IPS DF 19.7 (cell line): ENCODE measurements around the gene TRIM63.
"Not testable (repeated sequence)": the region's sequence is repeated elsewhere in the genome, so short reads cannot be mapped to it uniquely, and the experiment has no call there.

Source experiments
- DNase-seq: peaks from one replicate; pipeline ENCODE4 v3.0.0-alpha.2; 2013; ENCODE audit warnings: low read depth, low spot score

Gene TRIM63

GRCh38 chr1:26067432-26067911, at the start of gene TRIM63:
Gene TRIM63, minus strand, starts transcription at chr1:26067630. Its CDS starts 136 bp downstream, at chr1:26067494.
- no peak for DNase-seq

DNA sequence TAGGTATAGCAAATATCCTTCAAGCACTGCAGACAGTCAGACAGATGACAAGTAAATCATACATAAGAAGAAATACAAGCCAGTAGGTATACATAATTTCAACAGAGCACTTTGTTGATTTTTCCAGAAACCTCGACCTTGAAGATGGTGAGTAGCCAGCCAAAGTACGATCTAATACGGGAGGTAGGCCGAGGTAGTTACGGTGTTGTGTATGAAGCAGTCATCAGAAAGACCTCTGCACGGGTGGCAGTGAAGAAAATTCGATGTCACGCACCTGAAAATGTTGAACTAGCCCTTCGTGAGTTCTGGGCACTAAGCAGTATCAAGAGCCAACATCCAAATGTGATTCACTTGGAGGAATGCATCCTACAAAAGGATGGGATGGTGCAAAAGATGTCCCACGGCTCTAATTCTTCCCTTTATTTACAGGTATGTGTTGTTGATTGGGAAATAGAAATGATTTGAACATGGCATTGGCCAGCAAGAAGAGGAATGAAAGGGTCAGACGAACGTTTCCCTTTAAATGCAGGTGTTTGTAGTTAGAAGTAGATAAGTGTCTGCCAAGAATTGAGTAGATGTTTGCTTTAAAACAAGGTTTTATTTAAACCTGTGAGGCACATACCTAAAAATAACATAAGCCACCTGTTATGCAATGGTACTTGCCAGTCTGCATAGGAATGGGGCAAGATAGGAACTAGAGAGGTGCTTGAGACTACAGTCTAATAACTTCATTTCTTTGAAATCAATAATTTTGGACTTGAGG, 46.9 kb upstream of the TRIM63 start:
- no peak for DNase-seq

DNA sequence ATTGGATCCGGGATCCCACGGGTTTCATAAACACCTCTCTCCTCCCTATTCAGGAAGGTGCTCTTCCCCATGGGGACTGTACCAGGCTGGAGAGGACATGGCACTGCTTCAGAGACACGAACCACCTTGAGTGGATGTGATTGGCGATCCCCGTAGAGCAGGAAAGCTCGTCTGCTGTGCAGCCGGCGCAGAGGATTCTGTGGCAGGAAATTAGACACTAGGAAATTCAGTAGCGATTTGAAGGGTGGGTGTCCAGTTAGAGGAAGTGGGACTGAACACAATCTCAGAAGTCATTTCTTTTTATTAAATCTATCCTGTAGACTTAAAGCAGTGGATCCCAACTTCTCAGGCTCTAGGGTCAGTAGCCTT, 45.0 kb upstream of the TRIM63 start:
- no peak for DNase-seq

DNA sequence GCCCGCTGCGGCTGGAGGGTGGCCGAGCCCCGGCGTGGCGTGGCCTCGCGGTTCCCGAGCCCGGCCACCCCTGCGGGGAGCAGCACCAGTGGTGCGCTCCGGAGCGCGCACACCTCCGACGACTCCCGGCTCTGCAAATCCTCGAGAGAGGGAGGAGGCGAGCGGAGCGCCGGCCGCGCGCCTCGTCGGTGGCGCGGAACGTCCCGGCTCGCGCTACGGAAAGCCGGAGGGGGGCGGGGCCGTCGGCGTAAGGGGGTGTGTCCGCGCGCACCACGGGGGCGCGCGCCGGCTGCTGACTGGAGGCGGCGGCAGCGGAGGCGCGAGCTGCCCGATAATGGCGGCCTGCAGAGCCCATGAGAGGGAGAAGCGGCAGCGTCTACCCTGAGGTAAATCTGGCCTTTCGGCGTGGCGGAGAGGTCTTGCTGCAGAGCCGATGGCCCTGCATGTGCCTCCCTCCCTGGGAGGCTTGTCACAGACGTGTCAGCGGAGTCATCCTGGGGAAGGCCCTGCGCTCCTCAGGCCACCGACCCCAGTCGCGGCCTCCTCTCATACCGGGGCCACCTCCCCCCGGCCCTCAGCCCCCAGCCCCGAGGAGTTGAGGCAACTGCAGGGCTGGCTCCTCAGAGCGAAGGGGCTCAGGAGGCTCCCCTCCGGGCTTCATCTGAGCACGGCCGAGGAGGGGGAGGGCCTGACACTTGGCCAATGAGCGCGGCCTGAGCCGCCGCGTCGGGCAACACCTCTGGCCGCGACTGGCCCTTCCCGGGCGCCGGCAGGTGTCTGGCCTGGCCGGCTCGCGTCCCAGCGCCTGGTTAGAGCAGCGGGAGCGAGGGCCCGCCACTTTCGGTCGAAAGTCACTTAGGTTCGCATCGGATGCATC, 44.3 kb upstream of the TRIM63 start, which contains the start of gene PDIK1L:
PDIK1L (plus strand) TSS at position 295 of the 877 bp plus-strand sequence. CDS start 2,485 bp downstream, outside the sequence.
- DNase-seq, result no peak

DNA sequence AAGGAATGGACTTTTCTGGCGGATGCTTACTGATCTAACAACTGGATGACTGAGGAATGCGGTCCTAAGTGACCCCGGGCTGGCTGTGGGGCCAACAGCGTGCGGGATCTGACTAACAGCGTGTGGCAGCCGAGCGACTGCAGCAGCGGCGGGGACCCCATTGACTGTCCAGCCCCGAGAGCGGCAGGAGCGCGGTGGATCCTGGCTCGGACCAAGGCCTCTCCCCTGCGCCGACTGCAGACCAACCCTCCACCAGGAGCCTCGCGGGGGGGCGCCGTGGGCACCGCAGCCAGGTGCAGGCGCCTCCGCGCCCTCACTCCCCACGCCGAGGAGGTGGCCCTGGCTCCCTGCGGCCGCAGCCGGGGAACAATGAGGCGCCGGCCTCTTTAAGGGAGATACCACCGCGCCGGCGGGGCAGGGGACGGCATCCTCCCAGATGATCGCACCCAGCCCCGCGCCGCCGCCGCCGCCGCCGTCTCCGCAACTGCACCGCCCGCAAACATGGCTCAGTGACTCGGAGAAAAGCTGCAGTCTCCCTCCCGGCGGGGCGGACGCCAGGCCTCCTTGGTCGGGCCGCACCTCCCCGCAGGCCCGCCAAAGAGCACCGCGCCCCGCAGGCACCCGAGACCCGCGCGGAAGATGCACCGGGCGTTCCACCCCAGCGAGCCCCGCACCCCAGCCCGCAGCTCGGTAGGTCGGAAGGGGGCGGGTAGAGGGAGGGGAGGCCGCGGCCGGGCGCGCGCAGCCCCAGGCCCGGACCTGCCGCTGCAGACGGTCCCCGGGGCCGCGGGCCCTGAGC, 43.5 kb upstream of the TRIM63 start:
- no peak for DNase-seq

- DNase-seq, result no peak
Measured at GRCh38 chr1:26109229-26110164, 42.1 kb upstream of the TRIM63 start.

GRCh38 chr1:26105226-26105548, 37.8 kb upstream of the TRIM63 start:
- not testable (repeated sequence) for DNase-seq

GRCh38 chr1:26102526-26102925, 35.1 kb upstream of the TRIM63 start:
- DNase-seq, result no peak

GRCh38 chr1:26102119-26102518, 34.7 kb upstream of the TRIM63 start:
- no peak for DNase-seq

DNA sequence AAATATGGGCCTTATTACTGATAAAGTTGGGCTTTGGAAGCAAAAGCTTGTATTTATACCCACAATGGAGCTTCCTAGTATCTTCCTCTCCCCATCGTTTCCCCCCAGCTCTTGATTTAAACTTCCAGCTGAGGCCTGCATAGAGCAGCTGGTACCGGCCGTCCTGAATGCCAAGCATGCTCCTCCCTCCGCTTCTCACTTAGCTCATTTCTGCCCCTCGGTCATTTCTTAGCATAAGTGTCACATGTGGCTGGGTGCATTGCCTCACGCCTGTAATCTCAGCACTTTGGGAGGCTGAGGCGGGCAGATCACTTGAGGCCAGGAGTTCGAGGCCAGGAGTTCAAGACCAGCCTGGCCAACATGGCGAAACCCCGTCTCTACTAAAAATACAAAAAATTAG, 32.8 kb upstream of the TRIM63 start:
- not testable (repeated sequence) for DNase-seq

- no peak for DNase-seq
Measured at GRCh38 chr1:26099780-26100179, 32.4 kb upstream of the TRIM63 start.

DNA sequence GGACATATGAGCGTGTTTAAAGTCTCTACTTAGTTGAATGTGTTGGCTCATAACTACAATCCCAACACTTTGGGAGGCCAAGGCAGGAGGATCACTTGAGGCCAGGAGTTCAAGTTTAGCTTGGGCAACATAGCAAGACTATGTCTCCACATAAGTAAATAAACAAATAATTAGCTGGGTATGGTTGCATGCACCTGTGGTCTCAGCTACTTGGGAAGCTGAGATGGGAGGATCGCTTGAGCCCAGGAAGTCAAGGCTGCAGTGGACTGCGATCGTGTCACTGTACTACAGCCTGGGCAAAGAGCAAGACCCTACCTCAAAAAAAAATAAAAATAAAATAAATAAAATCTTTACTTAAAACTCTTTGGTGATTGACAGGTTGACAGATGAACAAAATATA, 31.2 kb upstream of the TRIM63 start:
- DNase-seq, result no peak

DNA sequence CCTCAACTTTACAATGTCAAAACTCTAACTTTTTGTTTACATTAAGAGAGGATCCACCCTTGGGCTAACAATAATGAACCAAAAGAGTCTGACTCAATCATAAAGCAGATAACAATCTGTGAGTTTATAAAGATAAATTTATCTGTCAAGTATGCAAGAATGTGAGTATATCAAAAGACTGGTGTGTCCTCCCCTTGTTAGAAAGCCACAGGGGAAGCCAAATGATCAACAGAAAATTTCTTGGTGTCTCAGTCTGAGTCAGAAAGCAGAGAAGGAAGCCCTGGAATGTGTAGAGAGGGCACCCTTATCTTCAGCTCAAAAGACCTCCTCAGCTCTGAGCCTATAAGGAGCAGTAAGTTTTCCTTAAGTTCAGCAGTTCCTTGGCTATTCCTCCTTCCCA, 30.3 kb upstream of the TRIM63 start:
- no peak for DNase-seq

DNA sequence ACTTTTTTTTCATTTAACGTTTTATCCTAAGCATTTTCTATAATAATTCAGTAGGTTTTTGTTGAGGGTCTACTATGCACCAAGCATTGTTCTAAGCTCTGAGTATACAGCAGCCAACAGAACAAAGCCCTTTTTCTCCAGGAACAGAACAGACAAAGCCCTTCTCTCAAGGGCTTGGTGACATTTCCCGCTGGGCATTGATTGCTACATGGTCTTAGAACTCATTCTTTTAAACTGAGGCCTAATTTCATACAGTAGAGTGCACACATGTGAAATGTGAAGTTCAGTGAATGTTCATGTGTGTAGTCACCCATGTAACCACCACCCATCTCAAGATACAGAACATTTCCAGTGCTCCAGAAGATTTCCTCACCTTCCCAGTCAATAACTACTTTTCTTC, 29.0 kb upstream of the TRIM63 start:
- no peak for DNase-seq

GRCh38 chr1:26094677-26095383, 27.4 kb upstream of the TRIM63 start:
- no peak for DNase-seq

- DNase-seq, result no peak
Measured at GRCh38 chr1:26094076-26094669, 26.7 kb upstream of the TRIM63 start.

- DNase-seq, result not testable (repeated sequence)
Measured at GRCh38 chr1:26093569-26093968, 26.1 kb upstream of the TRIM63 start.

DNA sequence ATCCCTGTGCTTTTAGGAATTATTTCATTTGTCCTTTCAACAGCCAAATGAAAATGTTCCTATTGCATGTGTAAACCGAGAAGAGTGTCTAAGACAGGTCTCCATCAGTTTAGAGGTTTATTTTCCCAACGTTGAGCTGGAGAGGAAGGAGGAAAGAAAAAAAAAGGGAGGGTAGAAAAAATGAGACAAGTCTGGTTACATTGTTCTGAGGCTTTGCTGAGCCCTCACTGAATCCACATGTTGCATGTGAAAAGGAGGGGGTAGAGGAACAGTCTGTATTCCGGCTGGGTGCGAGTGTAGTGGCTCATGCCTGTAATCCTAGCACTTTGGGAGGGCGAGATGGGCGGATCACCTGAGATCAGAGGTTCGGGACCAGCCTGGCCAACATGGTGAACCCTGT, 25.0 kb upstream of the TRIM63 start:
- no peak for DNase-seq

GRCh38 chr1:26090893-26091292, 23.5 kb upstream of the TRIM63 start:
- no peak for DNase-seq

DNA sequence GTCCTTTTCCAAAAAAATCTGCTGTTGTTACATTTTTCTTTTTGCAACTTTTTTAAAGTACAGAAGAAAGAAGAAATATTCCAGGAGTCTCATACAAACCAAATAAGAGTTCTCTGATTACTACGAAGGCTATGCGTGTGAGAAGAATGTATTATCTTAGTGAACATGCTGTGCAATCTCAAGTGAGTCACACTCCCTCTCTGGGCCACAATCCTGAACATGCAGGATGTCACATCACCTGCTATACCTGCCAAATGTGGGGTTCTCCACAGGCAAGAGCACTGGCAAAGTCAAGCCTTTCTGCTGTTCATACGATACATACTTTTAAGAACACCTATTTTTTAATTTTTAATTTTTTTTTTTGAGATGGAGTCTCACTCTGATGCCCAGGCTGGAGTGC, 21.7 kb upstream of the TRIM63 start:
- DNase-seq, result no peak
